ENCODE data around the gene CARD11. TPM values are rescaled to one million over a fixed set of nuclear protein-coding genes. Genes with fewer than 3 reads are reported as not detected.

Gene CARD11
- total RNA-seq, 5 donors from 2014 or later (not counting 1 experiment from before 2014, with no cell fraction given), result 105 to 142 (median 132) TPM

DNA sequence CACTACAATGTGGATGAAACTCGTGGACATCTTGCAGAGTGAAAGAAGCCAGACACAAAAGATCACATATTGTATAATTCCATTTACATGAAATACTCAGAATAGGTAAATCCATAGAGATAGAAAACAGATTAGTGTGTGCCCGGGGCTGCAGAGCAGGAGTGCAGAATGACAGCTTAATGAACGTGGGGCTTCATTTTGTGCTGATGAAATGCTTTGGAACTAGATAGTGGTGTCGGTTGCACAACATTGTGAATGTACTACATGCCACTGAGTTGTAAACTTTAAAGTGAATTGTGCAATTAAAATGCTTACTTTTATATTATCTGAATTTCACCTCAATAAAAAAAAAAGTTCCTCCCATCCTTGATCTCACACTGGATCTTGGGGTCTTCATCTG is 31.8 kb upstream of the CARD11 start:
- Mint-ChIP-seq H3K27me3 (no peaks in the 10 kb centered on the region), H3K4me1 (peaks cover 0 to 27% (median 11%) of the 10 kb centered on the region in 3 donors), H3K36me3 (peaks cover 13% of the 10 kb centered on the region), H3K9me3 (peaks cover 7 to 18% (median 11%) of the 10 kb centered on the region in 3 donors), H3K27ac (no peak overlapping the region), H3K4me3 (no peak overlapping the region)
- no peak overlapping the region for H3K27ac ChIP-seq (ENCODE audit: low read length)
- no peak overlapping the region for H3K4me3 ChIP-seq (ENCODE audit: control insufficient read depth in 1 of 2, extremely low read depth in 1 of 2, low read length in 1 of 2)
- POLR2A ChIA-PET, result no interaction called here
- ATAC-seq (replicated peaks in 1 of 4) (no peak), DNase-seq (no peak)
- H3K36me3 ChIP-seq (ENCODE audit: control insufficient read depth in 2 of 2, extremely low read depth in 1 of 2, insufficient read depth in 1 of 2, low read length in 1 of 2), result no peaks in the 10 kb centered on the region
- peaks cover 0 to 4% of the 10 kb centered on the region in 2 experiments for H3K4me1 ChIP-seq (ENCODE audit: control insufficient read depth in 1 of 2, extremely low read depth in 1 of 2, insufficient read depth in 2 of 2, low read length in 2 of 2)
- 100% methylated on average over 1 of the region's 4 CpGs for WGBS (ENCODE audit: insufficient coverage)
- H3K9me3 ChIP-seq, result no peaks in the 10 kb centered on the region
- no peaks in the 10 kb centered on the region for H3K27me3 ChIP-seq (replicated peaks in 1 of 2; ENCODE audit: control insufficient read depth in 2 of 2, extremely low read depth in 1 of 2, insufficient read depth in 2 of 2, low read length in 1 of 2)
- CTCF ChIA-PET, result no interaction called here

DNA sequence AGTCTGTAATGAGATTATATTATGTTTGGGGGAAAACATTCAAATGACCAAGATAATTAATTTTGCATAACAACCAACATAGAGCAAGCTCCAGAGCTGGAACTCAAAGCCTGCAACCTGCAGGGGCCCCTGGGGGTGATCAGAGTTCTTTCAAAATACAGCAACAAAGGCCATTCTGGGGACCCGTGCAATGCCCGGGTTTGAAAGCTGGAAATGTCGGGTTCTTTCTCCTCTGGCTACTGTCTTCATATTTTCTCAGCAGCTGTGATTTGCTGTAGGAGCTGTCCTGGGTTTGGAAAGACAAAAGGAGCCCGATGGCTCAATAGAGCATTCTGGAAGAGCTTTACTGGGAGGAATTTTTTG is 30.8 kb upstream of the CARD11 start:
- ChIA-PET POLR2A (no interaction called here), CTCF (no interaction called here)
- Histone ChIP-seq H3K27ac (ENCODE audit: low read length) (no peak overlapping the region), H3K27me3 (replicated peaks in 1 of 2; ENCODE audit: control insufficient read depth in 2 of 2, extremely low read depth in 1 of 2, insufficient read depth in 2 of 2, low read length in 1 of 2) (no peaks in the 10 kb centered on the region), H3K9me3 (no peaks in the 10 kb centered on the region), H3K4me3 (ENCODE audit: control insufficient read depth in 1 of 2, extremely low read depth in 1 of 2, low read length in 1 of 2) (no peak overlapping the region), H3K4me1 (ENCODE audit: control insufficient read depth in 1 of 2, extremely low read depth in 1 of 2, insufficient read depth in 2 of 2, low read length in 2 of 2) (peaks cover 7 to 14% of the 10 kb centered on the region in 2 experiments), H3K36me3 (ENCODE audit: control insufficient read depth in 2 of 2, extremely low read depth in 1 of 2, insufficient read depth in 1 of 2, low read length in 1 of 2) (no peaks in the 10 kb centered on the region)
- H3K36me3 Mint-ChIP-seq, result peaks cover 13% of the 10 kb centered on the region
- DNase-seq (no peak), ATAC-seq (replicated peaks in 1 of 4) (no peak)
- 95% methylated on average over 4 of the region's 4 CpGs for WGBS (ENCODE audit: insufficient coverage)
- peaks cover 7 to 18% (median 15%) of the 10 kb centered on the region in 3 donors for H3K9me3 Mint-ChIP-seq
- H3K4me1 Mint-ChIP-seq, result peaks cover 9 to 37% (median 21%) of the 10 kb centered on the region in 3 donors
- H3K27me3 Mint-ChIP-seq, result no peaks in the 10 kb centered on the region
- H3K4me3 Mint-ChIP-seq, result no peak overlapping the region
- no peak overlapping the region for H3K27ac Mint-ChIP-seq

DNA sequence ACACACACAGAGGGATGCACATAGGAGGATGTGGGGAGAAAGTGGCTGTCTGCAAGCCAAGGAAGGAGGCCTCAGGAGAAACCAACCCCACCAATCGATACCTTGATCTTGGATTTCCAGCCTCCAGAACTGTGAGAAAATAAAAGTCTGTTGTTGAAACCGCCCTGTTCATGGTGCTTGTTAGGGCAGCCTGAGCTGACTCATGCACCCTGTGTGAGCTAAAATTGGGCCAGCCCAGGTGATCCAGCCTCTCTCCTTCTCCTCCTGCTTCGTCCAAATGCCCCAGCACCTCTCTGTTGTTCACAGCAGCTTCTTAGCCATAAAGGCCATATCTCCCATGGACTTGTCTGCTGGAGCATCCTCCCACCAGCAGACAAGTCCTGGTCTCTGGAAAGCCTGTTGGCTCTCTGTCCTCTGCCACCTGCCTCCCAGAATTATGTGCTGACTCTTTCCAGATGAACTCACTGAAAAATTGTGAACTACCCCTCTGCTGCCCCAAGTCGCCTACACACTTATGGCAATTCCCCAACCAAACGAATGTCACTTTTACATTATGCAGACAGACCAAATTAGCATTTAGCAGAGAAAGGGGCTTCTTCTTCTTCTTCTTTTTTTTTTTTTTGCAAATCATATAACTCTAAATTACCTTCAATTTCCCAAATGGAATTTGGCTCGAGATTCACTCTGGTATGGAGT is 30.2 kb upstream of the CARD11 start:
- Histone ChIP-seq H3K4me1 (ENCODE audit: control insufficient read depth in 1 of 2, extremely low read depth in 1 of 2, insufficient read depth in 2 of 2, low read length in 2 of 2) (peaks cover 7 to 19% of the 10 kb centered on the region in 2 experiments), H3K9me3 (no peaks in the 10 kb centered on the region), H3K4me3 (ENCODE audit: control insufficient read depth in 1 of 2, extremely low read depth in 1 of 2, low read length in 1 of 2) (no peak overlapping the region), H3K27me3 (replicated peaks in 1 of 2; ENCODE audit: control insufficient read depth in 2 of 2, extremely low read depth in 1 of 2, insufficient read depth in 2 of 2, low read length in 1 of 2) (no peaks in the 10 kb centered on the region), H3K36me3 (ENCODE audit: control insufficient read depth in 2 of 2, extremely low read depth in 1 of 2, insufficient read depth in 1 of 2, low read length in 1 of 2) (no peaks in the 10 kb centered on the region), H3K27ac (ENCODE audit: low read length) (no peak overlapping the region)
- Mint-ChIP-seq H3K36me3 (peaks cover 13% of the 10 kb centered on the region), H3K27ac (peak overlapping the region in 1 of 2 donors; percentile 7), H3K4me1 (peaks cover 15 to 42% (median 26%) of the 10 kb centered on the region in 3 donors), H3K9me3 (peaks cover 7 to 18% (median 15%) of the 10 kb centered on the region in 3 donors), H3K4me3 (no peak overlapping the region), H3K27me3 (no peaks in the 10 kb centered on the region)
- POLR2A ChIA-PET, result no interaction called here
- DNase-seq (no peak), ATAC-seq (replicated peaks in 1 of 4) (no peak)
- 71% methylated on average over 4 of the region's 6 CpGs for WGBS (ENCODE audit: insufficient coverage)
- CTCF ChIA-PET, result interaction anchor here in 1 of 2 donors (0.9 kb wide), 1 partner anchor 59 kb away, joined by 3 read pairs; no protein-coding TSS in a partner anchor

GRCh38 chr7:3070908-3071307 is 27.2 kb upstream of the CARD11 start:
- no peaks in the 10 kb centered on the region for H3K27me3 Mint-ChIP-seq
- H3K27ac Mint-ChIP-seq, result no peak overlapping the region
- no peak for ATAC-seq (replicated peaks in 1 of 4)
- DNase-seq, result no peak
- no CpG with 5 or more reads among the region's 4 CpGs for WGBS (ENCODE audit: insufficient coverage)
- Histone ChIP-seq H3K36me3 (ENCODE audit: control insufficient read depth in 2 of 2, extremely low read depth in 1 of 2, insufficient read depth in 1 of 2, low read length in 1 of 2) (no peaks in the 10 kb centered on the region), H3K27ac (ENCODE audit: low read length) (no peak overlapping the region), H3K9me3 (no peaks in the 10 kb centered on the region), H3K4me1 (ENCODE audit: control insufficient read depth in 1 of 2, extremely low read depth in 1 of 2, insufficient read depth in 2 of 2, low read length in 2 of 2) (peaks cover 14 to 49% of the 10 kb centered on the region in 2 experiments), H3K4me3 (ENCODE audit: control insufficient read depth in 1 of 2, extremely low read depth in 1 of 2, low read length in 1 of 2) (no peak overlapping the region), H3K27me3 (replicated peaks in 1 of 2; ENCODE audit: control insufficient read depth in 2 of 2, extremely low read depth in 1 of 2, insufficient read depth in 2 of 2, low read length in 1 of 2) (no peaks in the 10 kb centered on the region)
- CTCF ChIA-PET, result no interaction called here
- POLR2A ChIA-PET, result interaction anchor here in 1 of 2 donors (0.6 kb wide), 1 partner anchor 414 kb away, joined by 10 read pairs; no protein-coding TSS in a partner anchor
- H3K9me3 Mint-ChIP-seq, result peaks cover 7 to 14% (median 11%) of the 10 kb centered on the region in 3 donors
- H3K4me1 Mint-ChIP-seq, result peaks cover 45 to 71% (median 56%) of the 10 kb centered on the region in 3 donors
- H3K4me3 Mint-ChIP-seq, result peak overlapping the region in 1 of 3 donors; percentile 12
- H3K36me3 Mint-ChIP-seq, result peaks cover 10% of the 10 kb centered on the region

DNA sequence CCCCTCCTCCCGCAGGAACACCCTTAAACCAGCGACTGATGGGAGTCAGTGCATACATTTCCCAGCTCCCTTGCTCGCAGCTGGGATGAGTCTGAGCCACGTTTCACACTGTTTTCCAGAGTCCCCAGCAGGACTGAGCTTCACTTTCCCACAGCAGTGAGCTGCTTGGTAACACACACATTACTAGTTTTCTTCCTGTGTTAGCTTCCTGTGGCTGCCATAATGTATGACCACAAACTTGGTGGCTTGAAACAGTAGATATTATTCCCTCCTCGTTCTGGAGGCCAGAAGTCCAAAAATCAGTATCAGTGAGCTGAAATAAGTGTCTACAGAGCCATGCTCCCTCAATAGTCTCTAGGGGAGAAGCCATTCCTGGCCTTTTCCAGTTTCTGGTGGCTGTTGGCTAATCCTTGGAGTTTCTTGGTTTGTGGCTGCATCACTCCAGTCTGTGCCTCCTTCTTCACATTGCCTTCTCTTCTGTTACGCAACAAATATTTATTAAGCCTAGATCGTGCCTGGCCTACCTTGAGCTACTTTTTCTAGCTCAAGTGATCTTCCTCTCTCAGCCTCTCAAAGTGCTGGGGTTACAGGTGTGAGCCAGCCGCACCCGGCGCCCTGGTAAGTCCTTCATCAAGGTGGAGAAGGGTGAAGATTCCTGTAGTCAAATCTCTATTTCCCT is 26.2 kb upstream of the CARD11 start:
- ATAC-seq (replicated peaks in 1 of 4) (peak in 3 of 4 experiments; percentile 38 to 55 (median 40)), DNase-seq (peak in 5 of 35 experiments; percentile 8 to 52 (median 14))
- CTCF ChIA-PET, result interaction anchor here (0.7 to 2.0 kb wide), 6 partner anchors 20 to 1525 kb away, joined by 3 to 13 read pairs (median 3); no protein-coding TSS in a partner anchor
- H3K4me3 ChIP-seq (ENCODE audit: control insufficient read depth in 1 of 2, extremely low read depth in 1 of 2, low read length in 1 of 2), result peak overlapping the region; percentile 4 to 39
- Mint-ChIP-seq H3K27me3 (no peaks in the 10 kb centered on the region), H3K4me3 (peak overlapping the region in 1 of 3 donors; percentile 70), H3K9me3 (peaks cover 7 to 11% (median 11%) of the 10 kb centered on the region in 3 donors), H3K4me1 (peaks cover 55 to 81% (median 66%) of the 10 kb centered on the region in 3 donors), H3K27ac (peak overlapping the region; percentile 75 to 89), H3K36me3 (peaks cover 10% of the 10 kb centered on the region)
- H3K27ac ChIP-seq (ENCODE audit: low read length), result peak overlapping the region; percentile 79
- peaks cover 22 to 59% of the 10 kb centered on the region in 2 experiments for H3K4me1 ChIP-seq (ENCODE audit: control insufficient read depth in 1 of 2, extremely low read depth in 1 of 2, insufficient read depth in 2 of 2, low read length in 2 of 2)
- no peaks in the 10 kb centered on the region for H3K27me3 ChIP-seq (replicated peaks in 1 of 2; ENCODE audit: control insufficient read depth in 2 of 2, extremely low read depth in 1 of 2, insufficient read depth in 2 of 2, low read length in 1 of 2)
- no peaks in the 10 kb centered on the region for H3K36me3 ChIP-seq (ENCODE audit: control insufficient read depth in 2 of 2, extremely low read depth in 1 of 2, insufficient read depth in 1 of 2, low read length in 1 of 2)
- no peaks in the 10 kb centered on the region for H3K9me3 ChIP-seq
- WGBS (ENCODE audit: insufficient coverage), result 23% methylated on average over 5 of the region's 10 CpGs
- POLR2A ChIA-PET, result interaction anchor here in 1 of 2 donors (0.5 to 0.6 kb wide), 4 partner anchors 23 to 128 kb away, joined by 3 to 5 read pairs (median 4); no protein-coding TSS in a partner anchor

- Histone ChIP-seq H3K9me3 (no peaks in the 10 kb centered on the region), H3K4me3 (ENCODE audit: control insufficient read depth in 1 of 2, extremely low read depth in 1 of 2, low read length in 1 of 2) (no peak overlapping the region), H3K36me3 (ENCODE audit: control insufficient read depth in 2 of 2, extremely low read depth in 1 of 2, insufficient read depth in 1 of 2, low read length in 1 of 2) (no peaks in the 10 kb centered on the region), H3K4me1 (ENCODE audit: control insufficient read depth in 1 of 2, extremely low read depth in 1 of 2, insufficient read depth in 2 of 2, low read length in 2 of 2) (peaks cover 27 to 73% of the 10 kb centered on the region in 2 experiments), H3K27me3 (replicated peaks in 1 of 2; ENCODE audit: control insufficient read depth in 2 of 2, extremely low read depth in 1 of 2, insufficient read depth in 2 of 2, low read length in 1 of 2) (no peaks in the 10 kb centered on the region), H3K27ac (ENCODE audit: low read length) (peak overlapping the region; percentile 79)
- DNase-seq, result peak in 5 of 35 experiments; percentile 16 to 44 (median 23)
- H3K4me1 Mint-ChIP-seq, result peaks cover 66 to 83% (median 75%) of the 10 kb centered on the region in 3 donors
- H3K36me3 Mint-ChIP-seq, result peaks cover 10% of the 10 kb centered on the region
- peak overlapping the region in 2 of 3 donors; percentile 10 to 70 for H3K4me3 Mint-ChIP-seq
- no peak for ATAC-seq (replicated peaks in 1 of 4)
- POLR2A ChIA-PET, result no interaction called here
- H3K27me3 Mint-ChIP-seq, result no peaks in the 10 kb centered on the region
- peak overlapping the region; percentile 75 to 89 for H3K27ac Mint-ChIP-seq
- H3K9me3 Mint-ChIP-seq, result peaks cover 7 to 11% (median 11%) of the 10 kb centered on the region in 3 donors
- 75% methylated on average over 2 of the region's 4 CpGs for WGBS (ENCODE audit: insufficient coverage)
- CTCF ChIA-PET, result interaction anchor here in 1 of 2 donors (0.5 to 2.0 kb wide), 6 partner anchors 14 to 174 kb away, joined by 3 to 13 read pairs (median 3); no protein-coding TSS in a partner anchor
These were observed 24.9 kb upstream of the CARD11 start for GRCh38 chr7:3068530-3068929.

Measured in T-cell (primary cell).